ENCODE data around the gene MT1HL1.

DNA sequence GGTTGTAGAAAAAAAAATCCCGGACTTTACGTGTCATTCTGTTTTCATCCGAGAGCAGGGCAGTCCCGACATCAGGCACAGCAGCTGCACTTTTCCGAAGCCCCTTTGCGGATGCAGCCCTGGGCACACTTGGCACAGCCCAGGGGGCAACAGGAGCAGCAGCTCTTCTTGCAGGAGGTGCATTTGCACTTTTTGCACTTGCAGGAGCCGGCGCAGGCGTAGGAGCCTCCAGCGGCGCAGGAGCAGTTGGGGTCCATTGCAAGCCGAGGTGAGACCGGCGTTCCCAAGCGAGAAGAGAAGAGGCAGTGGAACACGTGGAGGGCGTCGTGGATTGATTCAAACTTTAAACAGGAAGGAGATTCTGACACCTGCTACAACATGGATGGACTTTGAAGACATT is at the start of gene MT1HL1:
- TF ChIP-seq, protein P1, sequence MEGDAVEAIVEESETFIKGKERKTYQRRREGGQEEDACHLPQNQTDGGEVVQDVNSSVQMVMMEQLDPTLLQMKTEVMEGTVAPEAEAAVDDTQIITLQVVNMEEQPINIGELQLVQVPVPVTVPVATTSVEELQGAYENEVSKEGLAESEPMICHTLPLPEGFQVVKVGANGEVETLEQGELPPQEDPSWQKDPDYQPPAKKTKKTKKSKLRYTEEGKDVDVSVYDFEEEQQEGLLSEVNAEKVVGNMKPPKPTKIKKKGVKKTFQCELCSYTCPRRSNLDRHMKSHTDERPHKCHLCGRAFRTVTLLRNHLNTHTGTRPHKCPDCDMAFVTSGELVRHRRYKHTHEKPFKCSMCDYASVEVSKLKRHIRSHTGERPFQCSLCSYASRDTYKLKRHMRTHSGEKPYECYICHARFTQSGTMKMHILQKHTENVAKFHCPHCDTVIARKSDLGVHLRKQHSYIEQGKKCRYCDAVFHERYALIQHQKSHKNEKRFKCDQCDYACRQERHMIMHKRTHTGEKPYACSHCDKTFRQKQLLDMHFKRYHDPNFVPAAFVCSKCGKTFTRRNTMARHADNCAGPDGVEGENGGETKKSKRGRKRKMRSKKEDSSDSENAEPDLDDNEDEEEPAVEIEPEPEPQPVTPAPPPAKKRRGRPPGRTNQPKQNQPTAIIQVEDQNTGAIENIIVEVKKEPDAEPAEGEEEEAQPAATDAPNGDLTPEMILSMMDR (IDR thresholded peaks at IDR 0.05; ENCODE audit: insufficient read depth, low read length), result no peak
- TF ChIP-seq POLR2AphosphoS5 (IDR thresholded peaks at IDR 0.05; ENCODE audit: low read depth), result no peak
- no peak for TF ChIP-seq GABPA (IDR thresholded peaks at IDR 0.05; ENCODE audit: low read depth)
- TF ChIP-seq, protein P2, sequence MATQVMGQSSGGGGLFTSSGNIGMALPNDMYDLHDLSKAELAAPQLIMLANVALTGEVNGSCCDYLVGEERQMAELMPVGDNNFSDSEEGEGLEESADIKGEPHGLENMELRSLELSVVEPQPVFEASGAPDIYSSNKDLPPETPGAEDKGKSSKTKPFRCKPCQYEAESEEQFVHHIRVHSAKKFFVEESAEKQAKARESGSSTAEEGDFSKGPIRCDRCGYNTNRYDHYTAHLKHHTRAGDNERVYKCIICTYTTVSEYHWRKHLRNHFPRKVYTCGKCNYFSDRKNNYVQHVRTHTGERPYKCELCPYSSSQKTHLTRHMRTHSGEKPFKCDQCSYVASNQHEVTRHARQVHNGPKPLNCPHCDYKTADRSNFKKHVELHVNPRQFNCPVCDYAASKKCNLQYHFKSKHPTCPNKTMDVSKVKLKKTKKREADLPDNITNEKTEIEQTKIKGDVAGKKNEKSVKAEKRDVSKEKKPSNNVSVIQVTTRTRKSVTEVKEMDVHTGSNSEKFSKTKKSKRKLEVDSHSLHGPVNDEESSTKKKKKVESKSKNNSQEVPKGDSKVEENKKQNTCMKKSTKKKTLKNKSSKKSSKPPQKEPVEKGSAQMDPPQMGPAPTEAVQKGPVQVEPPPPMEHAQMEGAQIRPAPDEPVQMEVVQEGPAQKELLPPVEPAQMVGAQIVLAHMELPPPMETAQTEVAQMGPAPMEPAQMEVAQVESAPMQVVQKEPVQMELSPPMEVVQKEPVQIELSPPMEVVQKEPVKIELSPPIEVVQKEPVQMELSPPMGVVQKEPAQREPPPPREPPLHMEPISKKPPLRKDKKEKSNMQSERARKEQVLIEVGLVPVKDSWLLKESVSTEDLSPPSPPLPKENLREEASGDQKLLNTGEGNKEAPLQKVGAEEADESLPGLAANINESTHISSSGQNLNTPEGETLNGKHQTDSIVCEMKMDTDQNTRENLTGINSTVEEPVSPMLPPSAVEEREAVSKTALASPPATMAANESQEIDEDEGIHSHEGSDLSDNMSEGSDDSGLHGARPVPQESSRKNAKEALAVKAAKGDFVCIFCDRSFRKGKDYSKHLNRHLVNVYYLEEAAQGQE (IDR thresholded peaks at IDR 0.05; ENCODE audit: insufficient replicate concordance, low read depth), result no peak
- no peak for TF ChIP-seq SPI1 (IDR thresholded peaks at IDR 0.05; ENCODE audit: borderline replicate concordance, low read depth)
